ENCODE results near the gene CNTNAP2.

GRCh38 chr7:146539836-146540235, 423.2 kb downstream of the CNTNAP2 start:
- TF ChIP-seq CTCF (IDR thresholded peaks at IDR 0.05; ENCODE audit: control extremely low read depth in 1 of 3, insufficient read depth in 1 of 3, low read depth in 1 of 3, low read length in 3 of 3) (no peak), EZH2 (IDR thresholded peaks at IDR 0.05; ENCODE audit: low read depth, low read length, severe bottlenecking) (no peak), TCF12 (IDR thresholded peaks at IDR 0.05; ENCODE audit: low read depth, low read length) (no peak)
